ENCODE measurements around the gene TBRG4. TPM values are rescaled to one million over a fixed set of nuclear protein-coding genes. Genes with fewer than 3 reads are reported as not detected.

Gene TBRG4
- total and polyA plus RNA-seq, 8 donors = 15.6 to 39.8 (median 25.2) TPM

GRCh38 chr7:45151131-45151684 is 39.7 kb upstream of the TBRG4 start:
- H3K9me3 ChIP-seq = no peaks in the 10 kb centered on the region
- peak in 1 of 6 donors; percentile 27 for DNase-seq
- no peak for TF ChIP-seq CTCF (IDR thresholded peaks at IDR 0.05)
- no peaks in the 10 kb centered on the region for H3K4me1 ChIP-seq
- no peak for ATAC-seq
- 51 to 62% methylated on average over 9 of the region's 9 CpGs for WGBS, 2 donors
- no peak overlapping the region for H3K27ac ChIP-seq
- no peak overlapping the region for H3K4me3 ChIP-seq
- no peaks in the 10 kb centered on the region for H3K36me3 ChIP-seq
- FAIRE-seq = no peak
- H3K27me3 ChIP-seq = no peaks in the 10 kb centered on the region
- intact Hi-C loops (cut with DNase I) = loop anchor here in 2 of 3 donors (5.0 to 10.0 kb wide), 3 partner anchors 104 to 714 kb away; no protein-coding TSS in a partner anchor

- H3K4me1 ChIP-seq = no peaks in the 10 kb centered on the region
- no peaks in the 10 kb centered on the region for H3K36me3 ChIP-seq
- no peak overlapping the region for H3K27ac ChIP-seq
- DNase-seq = peak in 1 of 6 donors; percentile 7
- no peak for TF ChIP-seq CTCF (IDR thresholded peaks at IDR 0.05)
- no peak for FAIRE-seq
- no peak overlapping the region for H3K4me3 ChIP-seq
- ATAC-seq = no peak
- intact Hi-C loops (cut with DNase I) = loop anchor here in 2 of 3 donors (5.0 to 10.0 kb wide), 3 partner anchors 105 to 715 kb away; no protein-coding TSS in a partner anchor
- no peaks in the 10 kb centered on the region for H3K9me3 ChIP-seq
- WGBS, 2 donors = 57 to 68% methylated on average over 11 of the region's 11 CpGs
- no peaks in the 10 kb centered on the region for H3K27me3 ChIP-seq
Measured at GRCh38 chr7:45150199-45150598, 38.7 kb upstream of the TBRG4 start.

GRCh38 chr7:45149606-45150005 is 38.1 kb upstream of the TBRG4 start:
- DNase-seq (peak in 1 of 6 donors; percentile 32), FAIRE-seq (no peak)

GRCh38 chr7:45148653-45148973 is 37.1 kb upstream of the TBRG4 start:
- Histone ChIP-seq H3K4me3 (no peak overlapping the region), H3K27ac (no peak overlapping the region), H3K27me3 (no peaks in the 10 kb centered on the region), H3K36me3 (no peaks in the 10 kb centered on the region), H3K9me3 (no peaks in the 10 kb centered on the region), H3K4me1 (no peaks in the 10 kb centered on the region)
- no peak for TF ChIP-seq CTCF (IDR thresholded peaks at IDR 0.05)
- ATAC-seq = no peak
- WGBS, 2 donors = 67 to 77% methylated on average over 10 of the region's 10 CpGs
- FAIRE-seq = no peak
- no peak for DNase-seq
- intact Hi-C loops (cut with DNase I) = no loop called here

More at GRCh38 chr7:45149606-45150005, 38.1 kb upstream of the TBRG4 start:
- Histone ChIP-seq H3K9me3 (no peaks in the 10 kb centered on the region), H3K4me1 (no peaks in the 10 kb centered on the region), H3K27me3 (no peaks in the 10 kb centered on the region), H3K36me3 (no peaks in the 10 kb centered on the region), H3K27ac (no peak overlapping the region), H3K4me3 (no peak overlapping the region)
- intact Hi-C loops (cut with DNase I) = loop anchor here in 2 of 3 donors (5.0 to 10.0 kb wide), 3 partner anchors 105 to 715 kb away; no protein-coding TSS in a partner anchor
- TF ChIP-seq CTCF (IDR thresholded peaks at IDR 0.05) = no peak
- ATAC-seq = no peak
- WGBS, 2 donors = 56 to 64% methylated on average over 5 of the region's 5 CpGs

GRCh38 chr7:45147858-45148652 is 36.6 kb upstream of the TBRG4 start:
- H3K4me3 ChIP-seq = no peak overlapping the region
- peak in 1 of 4 donors; percentile 43 for ATAC-seq
- no peak for TF ChIP-seq CTCF (IDR thresholded peaks at IDR 0.05)
- no peak for FAIRE-seq
- no peaks in the 10 kb centered on the region for H3K36me3 ChIP-seq
- no peaks in the 10 kb centered on the region for H3K9me3 ChIP-seq
- no peaks in the 10 kb centered on the region for H3K4me1 ChIP-seq
- H3K27ac ChIP-seq = no peak overlapping the region
- no peaks in the 10 kb centered on the region for H3K27me3 ChIP-seq
- intact Hi-C loops (cut with DNase I) = no loop called here
- WGBS, 2 donors = 40 to 41% methylated on average over 29 to 32 of the region's 32 CpGs
- DNase-seq = peak in 1 of 6 donors; percentile 48
